ENCODE results near the gene PDE4D.
"Not testable (repeated sequence)": the region's sequence is repeated elsewhere in the genome, so short reads cannot be mapped to it uniquely, and the experiment has no call there.

PDE4D gene

DNA sequence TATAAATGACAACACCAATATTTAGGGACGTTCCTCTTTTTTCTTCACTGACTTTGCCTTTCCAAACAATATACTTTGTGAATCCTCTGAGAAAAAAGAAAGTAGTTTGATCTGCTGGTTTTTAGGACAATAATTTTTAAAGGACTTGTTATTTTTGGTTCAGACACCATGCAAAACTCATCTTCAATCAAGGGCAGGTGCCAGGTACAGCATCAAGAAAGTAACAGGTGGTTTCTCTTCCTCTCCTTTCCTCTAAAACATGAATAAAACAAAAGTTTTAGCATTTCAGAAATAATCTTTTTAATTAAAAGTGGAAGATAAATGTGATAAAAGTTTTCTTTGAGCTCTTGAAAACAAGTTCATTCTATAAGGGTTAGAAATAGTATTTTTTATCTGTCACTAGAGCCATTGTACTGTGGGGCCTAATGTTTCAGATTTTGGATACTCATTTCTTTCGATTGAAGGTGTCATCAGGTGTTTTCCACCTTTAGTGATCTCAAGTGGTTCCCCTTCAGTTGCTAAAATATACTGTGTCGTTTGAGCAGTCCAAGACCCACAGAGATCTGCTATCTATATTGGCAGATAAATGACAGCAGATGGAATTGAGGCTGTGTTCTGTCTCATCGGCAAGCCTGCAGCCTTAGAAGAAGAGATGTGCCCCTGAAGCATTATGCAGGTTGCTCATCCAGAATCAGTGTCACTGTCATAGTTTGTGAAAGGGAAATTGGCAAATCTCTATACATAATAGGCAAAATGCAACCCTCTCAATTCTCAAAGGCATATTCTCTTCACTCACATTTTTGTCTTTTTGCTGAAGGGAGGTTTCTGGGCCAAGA is 499.7 kb downstream of the PDE4D start:
- no peak for DNase-seq

DNA sequence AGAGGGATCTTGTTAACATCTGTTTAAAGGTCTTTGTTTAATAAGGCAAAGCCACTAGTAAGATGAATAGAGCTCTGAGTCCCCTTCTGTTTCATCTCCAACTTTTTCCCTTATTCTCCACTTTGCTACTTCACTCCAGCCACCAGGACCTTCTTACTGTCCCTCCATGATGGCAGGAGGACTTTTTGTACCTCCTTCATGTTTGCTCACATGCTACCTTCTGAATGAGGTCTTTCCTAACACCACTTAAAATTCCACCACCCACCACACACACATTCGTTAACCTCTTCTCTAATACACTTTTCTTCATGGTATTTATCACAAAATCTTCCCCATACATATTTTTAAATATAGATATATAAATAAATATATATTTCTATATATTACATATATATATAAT is 501.9 kb downstream of the PDE4D start:
- no peak for DNase-seq

DNA sequence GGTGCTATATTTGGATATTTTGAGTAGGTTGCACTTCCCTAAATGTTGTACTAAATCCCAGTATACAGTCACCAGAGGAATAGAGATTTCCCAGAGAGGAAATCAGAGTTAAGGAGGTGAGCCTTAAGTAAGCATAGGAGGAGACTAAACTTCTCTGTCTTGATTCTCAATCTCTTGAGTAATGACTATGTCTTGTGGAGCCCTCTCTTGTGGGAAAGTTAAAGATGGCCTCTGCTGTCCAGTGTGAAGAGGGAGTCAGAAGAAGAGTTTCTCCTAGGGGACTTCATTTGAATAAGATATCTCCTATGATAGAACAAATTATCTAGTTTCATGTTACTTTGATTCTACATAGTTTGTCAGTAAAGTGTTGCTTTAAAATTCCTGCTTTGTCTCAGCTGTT is 502.5 kb downstream of the PDE4D start:
- no peak for DNase-seq

DNA sequence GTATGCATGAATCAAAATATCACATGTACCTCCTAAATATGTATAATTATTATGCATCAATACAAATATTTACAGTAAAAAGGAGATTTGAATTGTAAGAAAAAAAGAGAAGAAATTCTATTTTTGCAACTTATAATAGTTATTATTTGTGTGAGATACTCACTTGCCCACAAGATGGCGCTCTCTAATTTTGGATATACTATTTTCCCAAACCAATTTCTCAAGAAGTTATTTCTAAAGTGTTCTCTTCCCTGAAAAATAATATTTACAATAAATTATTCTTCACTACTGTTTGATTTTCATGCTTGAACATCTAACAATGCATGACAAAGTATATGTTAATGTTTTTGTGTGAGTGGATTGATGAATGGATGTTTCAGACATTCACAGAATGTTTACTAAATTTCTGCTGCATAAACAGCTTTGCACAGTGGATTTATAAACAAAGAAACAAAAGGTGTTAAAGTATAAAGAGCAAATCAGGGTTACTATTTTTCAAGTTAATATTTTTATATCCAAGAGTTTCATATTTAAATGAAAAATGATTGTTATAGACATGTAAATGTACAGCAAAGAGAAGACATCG is 503.4 kb downstream of the PDE4D start:
- peak; percentile 18 to 24 for DNase-seq

DNA sequence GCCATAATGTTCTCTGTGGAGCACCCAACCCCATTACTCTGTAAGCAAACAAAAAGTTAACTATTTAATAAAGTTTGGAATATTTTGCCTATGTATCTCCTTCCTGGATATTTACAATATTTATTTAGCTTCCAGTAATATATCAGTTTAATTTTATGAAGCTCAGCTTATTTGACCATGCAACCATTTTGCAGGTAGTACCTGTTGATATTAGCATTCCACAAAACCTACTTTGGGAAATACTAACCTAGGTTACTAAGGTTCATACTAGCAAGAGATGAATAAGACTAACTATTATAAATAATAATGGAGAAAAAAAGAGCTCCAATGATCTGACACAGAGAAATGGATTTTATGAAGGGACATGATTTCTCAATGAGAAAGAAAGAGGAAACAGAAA is 506.4 kb downstream of the PDE4D start:
- no peak for DNase-seq

DNA sequence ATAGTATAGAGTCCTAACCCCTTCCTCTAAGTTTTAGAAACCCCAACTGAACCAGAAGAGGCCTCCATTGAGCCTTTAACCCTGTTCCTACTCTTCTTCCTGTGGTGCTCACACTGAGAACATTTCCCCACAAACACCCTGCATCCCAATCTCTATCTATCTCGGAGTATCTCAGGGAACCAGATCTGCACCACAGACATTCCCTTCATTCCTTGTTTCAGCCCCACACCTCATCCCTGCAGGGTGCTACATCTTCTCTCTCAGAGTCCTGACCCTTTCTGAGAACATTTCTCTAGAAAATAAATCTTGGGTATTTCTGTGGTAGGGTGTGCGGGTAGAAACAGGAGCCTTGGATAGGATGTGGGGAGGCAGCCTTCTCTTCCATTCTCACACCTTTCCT is 507.8 kb downstream of the PDE4D start:
- no peak for DNase-seq

DNA sequence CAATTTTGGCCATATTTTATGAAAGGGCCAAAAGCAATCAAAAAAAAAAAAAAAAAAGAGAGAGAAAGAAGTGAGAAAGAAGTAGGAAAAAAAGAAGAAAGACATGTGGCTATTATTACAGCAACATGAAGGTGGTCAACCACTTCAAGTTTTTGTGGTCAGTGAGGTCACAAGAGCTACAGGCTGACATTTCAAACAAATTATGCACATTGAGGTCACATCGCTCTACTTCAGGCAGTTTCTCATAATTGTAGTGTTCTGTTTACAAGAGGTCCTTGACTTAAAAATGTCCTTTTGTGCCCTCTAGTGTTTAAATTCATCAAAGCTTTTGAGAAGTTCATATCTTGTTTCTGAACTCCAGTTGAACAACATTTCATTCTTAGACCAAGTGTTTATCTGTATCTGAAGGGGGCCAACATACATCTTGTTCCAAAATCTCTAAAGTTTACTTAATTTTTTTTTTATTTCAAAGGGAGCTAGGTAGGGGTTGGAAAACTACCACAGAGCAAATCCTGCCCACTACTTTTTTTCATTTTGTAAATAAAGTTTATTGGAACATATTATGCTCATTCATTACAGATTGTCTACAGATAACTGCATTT is 513.1 kb downstream of the PDE4D start:
- no peak for DNase-seq

DNA sequence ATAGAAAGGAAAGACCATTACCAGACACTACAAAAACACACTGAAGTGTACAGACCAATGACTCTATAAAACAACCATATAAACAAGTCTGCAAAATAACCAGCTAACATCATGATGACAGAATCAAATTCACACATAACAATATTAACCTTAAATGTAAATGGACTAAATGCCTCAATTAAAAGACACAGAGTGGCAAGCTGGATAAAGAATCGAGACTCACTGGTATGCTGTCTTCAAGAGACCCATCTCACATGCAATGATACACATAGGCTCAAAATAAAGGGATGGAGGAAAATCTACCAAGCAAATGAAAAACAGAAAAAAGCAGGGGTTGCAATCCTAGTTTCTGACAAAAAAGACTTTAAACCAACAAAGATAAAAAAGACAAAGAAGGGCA is 519.5 kb downstream of the PDE4D start:
- not testable (repeated sequence) for DNase-seq

DNA sequence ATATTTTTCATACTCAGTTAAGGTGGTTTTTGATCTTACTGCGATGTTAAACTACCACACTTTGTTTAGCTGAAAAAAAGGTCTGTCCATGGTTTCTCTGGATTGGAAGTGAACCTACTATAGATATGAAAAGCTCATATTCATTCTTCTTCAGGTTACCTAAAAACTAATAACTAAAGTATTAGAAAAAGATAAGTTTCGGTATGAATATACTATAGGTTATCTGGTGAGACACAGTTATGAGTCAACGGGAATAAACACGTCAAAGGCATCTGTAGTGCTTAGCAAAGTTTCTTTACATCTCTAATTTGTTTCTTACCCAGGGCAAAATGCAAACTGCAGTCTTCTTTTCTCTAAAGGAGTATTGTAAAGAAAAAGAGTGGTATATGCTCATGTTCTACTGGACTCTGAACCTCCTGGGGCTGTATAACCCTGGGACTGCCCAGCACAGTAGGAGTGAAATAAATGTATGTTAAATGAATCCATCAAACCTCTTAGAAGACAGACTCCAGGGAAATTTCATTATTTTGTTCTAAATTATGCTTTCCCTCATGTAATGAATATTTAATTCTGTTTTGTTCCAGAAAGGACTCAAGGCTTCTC is 521.9 kb downstream of the PDE4D start:
- no peak for DNase-seq

DNA sequence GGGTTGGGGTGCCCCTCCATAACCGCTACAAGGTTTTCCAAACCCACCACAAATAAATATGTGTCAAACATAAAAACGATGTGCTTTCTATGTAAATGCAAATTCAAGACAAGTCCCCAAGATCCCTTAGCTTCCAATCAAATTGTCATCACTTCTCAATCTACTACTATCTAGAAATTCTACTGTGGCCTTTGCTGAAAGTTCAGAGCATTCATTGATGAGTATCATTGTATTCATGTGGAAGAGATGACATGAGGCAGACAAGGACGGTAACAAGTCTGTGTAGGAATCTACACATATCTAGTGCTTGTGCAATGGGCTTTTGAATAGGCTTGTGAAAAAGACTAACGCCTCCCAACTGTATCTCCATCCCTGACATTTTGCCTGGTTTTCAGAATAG is 524.6 kb downstream of the PDE4D start:
- DNase-seq: no peak

DNA sequence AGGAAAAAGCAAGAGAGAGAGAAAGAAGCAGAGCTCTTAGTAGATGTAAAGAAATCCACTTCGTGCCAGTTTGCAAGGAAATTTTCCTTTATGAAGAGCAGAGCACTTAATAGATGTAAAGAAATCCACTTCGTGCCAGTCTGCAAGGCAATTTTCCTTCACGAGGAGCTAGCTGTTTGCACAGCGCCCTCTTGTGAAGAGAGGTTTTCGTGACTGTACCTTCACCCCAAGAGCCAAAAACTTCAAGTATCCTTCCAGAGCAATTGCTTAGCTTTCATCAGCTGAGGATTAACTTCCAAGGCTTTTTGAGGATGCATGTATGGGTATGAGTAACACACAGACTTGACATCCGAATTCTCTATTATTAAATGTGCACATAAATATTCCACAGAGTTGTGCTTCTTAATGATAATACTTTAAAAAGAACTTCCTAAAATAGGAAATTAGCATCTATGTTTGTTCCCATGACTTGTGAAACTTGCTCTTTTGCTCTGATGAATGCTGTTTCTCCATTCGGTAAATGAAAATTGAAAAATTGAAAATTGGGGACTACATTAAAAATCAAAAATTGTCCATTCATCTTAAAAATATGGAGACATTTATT is 525.6 kb downstream of the PDE4D start:
- peak; percentile 32 to 39 for DNase-seq

DNA sequence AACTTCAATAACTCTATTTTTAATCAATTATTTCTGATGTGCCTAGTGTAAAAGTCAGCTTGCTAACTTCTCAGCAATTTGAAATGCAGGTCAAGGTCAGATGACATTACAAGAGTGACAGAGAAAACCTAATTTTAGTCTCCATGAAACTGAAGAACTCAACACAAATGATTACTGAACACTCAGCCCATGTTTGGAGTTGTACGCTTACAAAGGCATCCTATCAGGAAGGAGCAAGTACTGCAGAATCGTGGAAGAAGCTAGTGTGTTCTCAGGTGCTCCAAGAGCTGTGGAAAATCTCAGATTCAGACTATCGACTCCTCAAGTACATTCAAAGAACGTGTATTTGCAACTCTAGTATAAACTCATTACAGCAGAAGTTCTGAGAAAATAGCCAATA is 526.7 kb downstream of the PDE4D start:
- no peak for DNase-seq

DNA sequence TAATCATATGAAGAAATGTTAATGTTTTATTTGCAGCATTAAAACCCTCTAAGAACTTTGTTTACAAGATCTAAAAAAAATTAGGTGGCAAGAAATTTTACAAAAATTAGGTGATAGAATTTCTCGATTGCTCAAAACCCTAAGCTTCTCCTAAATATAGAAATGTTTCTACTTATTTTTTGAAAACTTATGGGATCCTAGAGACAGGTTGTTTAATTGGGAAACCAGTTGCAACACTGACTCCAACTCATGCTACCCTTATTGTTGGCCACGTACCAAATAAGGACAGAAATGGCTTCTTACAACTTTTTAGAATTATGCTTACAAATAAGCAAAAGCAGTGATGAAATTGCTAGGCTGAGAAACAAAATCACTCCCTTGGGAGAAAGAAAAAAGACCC is 531.1 kb downstream of the PDE4D start:
- DNase-seq: no peak

DNA sequence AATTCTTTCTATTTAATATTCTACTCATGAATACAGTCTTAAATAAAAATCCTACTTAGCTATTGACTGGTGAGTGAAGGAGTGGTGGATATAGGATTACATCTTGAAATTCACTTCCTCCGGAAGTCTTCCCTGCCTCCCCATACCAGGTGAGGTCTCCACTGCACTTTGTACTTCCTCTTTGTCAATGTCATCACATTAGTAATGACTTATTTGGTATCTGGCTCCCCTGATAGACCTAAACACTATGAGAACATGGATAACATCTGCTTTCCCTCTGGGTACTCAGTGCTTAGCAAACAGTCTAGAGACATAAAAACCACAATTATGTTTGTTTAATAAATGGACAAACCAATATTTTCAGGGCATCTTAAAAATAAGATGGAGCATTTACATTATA is 532.1 kb downstream of the PDE4D start:
- DNase-seq: no peak

DNA sequence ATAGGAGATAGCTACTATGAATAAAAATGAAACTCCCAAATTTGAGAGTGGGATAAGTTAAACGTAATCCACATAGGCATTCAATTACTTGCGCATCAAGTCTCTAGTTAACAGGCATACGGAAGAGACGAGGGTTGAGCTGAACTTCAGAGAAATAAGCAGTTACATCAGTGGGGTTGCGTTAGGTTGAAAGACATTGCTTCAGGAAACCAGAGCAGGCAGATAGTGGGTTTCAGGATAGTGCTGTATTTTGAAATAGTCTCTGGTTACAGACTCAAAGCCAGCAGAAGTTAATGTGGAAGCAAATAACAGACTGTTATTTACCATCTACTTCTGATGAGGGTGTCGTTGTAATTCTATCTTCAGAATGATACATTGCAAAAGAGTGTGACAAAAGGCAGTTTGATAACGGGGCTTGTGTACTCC is 533.4 kb downstream of the PDE4D start:
- DNase-seq: no peak

DNA sequence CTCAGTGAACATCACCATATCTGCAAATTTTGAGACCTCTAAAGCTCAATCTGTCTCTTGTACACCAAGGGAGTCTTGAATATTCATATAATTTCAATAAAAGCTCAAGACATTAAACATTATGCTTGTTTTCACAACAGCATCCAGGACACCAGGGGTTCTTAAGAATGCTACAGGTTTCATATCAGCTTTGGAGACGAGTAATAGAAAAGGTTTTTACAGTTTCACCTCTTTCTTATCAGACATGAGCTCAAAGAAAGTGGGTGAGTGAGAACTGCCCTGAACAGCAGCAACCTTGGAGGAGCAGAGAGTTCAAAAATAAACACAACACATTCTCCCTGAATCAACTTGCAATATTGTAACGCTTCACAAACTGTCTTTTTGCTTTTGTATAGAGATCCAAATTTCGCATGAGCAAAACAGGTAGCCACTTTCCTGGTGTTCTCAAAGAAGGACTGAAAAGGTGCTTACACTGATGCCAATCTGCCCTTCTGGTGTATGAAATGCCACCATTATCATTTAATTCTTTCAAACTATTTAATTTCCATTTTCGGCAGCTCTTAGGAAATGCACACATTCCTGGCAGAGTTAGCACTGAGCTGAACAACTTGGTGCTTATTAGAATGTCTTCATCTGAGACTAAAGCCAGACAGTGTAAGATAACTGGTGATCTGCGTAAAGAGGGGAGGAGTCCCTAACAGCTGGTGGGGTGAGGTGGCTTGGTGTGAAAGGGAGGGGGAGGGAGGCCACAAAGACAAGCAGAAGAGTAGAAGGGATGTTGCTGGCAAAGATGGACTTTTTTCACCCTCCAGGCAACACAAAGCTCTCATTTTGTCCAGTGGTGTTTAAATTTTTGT is 535.3 kb downstream of the PDE4D start:
- no peak for DNase-seq

DNA sequence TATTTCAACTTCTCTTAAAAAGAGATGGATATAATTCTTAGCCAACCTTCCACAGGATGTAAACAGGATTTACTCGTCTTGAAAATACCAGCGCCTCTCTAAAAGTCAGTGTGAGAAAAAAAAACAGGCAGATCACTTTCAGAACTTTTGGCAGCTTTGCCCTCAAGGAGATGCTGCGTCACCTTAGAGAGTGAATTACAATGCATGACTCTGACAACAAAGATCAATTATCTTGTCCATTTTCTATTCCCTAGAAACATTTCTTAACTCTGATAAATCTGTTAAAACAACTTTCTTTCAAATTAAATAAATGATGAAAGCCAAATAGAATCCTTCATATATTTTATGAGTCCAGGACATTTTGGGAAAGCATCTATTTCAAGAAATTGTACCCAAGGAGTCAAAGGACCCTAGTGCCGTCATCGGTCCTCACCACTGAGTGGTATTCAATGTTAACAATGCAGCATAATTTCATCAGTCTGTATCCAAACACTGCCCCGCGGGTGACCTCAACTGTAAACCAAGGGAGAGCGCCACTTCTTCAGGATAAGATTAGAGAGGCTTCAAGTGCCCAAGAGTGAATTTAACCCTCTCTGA is 536.0 kb downstream of the PDE4D start:
- no peak for DNase-seq

DNA sequence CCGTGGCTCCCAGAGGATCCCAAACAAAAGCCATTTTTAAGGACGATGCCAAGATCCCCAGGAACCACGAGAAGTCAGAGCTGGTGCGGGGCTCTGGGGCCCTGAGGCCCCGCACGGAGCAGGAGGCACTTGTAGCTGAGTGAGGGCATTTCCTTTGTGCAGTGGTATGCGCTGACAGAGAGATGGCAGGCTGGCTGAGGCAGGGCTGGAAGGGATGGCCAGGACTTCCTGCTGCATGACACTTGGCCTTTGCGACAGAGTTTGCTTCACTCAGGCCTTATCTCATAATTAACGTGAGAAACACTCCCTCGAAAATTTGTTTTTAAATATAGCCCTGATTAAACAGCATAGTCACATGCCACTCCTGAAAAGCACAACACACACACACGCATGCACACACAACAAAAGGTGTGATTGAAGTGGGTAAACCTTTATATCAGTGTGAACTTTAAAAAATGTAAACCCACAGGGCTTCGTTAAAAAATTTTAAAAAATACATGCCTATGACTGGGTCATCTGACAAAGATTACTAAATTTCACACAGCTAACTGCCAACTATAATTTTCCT is 536.6 kb downstream of the PDE4D start:
- DNase-seq: no peak

DNA sequence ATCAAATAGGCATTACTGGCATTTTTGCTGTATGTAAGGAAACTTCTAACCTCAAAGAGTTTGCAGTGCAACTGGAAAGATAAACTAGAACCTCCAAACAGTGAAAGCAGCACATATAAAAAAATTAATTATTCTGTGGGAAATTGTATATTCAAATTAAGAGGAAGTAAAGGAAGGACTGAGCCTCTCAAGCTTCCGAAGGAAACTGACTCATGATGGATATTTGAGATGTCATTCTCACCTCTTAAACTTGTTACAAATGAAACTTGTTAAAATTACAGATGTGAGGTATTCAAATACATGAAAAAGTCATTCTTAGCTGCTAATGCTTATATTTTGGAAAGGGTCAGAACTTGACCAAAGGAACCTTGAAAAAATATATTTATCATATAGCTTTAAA is 538.7 kb downstream of the PDE4D start:
- DNase-seq: no peak

DNA sequence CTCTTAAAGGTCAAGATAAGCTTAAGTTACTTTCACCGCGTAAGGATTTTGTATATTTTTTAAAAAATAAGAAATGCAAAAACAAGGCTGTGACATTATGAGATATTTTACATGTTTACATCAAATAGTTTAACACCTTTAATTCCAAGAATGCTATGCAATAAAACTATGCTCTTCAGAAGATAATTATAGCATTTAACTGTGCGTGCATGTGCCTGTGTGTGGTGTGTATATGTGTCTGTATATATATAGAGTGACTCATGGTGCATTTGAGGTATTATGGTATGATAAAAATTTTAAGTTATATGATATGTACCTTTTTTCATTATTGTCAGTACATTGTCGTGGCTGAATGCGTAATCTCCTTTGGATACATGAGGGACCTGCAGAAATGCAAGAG is 539.3 kb downstream of the PDE4D start:
- no peak for DNase-seq

DNA sequence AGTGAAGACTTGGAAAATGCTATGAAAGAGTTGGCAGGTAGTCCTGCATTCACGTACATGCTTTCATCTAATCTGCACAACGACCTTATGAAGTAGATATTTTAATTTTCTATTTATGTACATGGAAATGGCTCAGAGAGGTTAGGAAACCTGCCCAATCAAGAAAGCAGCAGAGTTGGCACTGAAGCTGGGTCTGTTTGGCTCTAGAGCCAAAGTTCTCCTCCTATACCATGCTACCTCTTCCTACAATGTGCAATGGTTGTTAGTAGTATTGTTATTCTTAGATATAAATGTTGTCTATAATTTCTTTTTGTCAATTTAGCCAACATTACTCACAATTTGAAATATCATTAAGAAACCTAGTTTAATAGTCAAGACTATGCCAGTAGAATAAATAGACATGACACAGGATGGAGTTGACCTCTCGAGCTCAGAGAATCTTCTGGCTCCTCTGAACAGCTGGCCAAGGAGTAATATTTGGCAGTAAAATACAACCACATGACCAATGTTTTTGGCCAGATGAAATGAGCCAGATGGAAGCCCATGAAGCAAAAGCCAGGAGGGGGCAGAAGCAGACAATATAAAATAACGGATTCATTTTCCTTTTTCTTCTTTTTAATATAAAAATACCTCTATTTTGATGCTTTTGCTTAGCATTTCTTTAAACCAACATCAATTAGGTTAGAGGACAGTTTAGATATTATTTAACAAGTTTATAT is 542.3 kb downstream of the PDE4D start:
- DNase-seq: no peak
